LNCAP (cell line): Measurements from ENCODE around the gene RGS1.

Experiments used
- TF ChIP-seq, protein P1 (sequence below): fragments of 450-650 bp; IDR thresholded peaks from 2 replicates; pipeline ENCODE4 v1.5.1; 2017; ENCODE audit warnings: mild to moderate bottlenecking

RGS1 gene

DNA sequence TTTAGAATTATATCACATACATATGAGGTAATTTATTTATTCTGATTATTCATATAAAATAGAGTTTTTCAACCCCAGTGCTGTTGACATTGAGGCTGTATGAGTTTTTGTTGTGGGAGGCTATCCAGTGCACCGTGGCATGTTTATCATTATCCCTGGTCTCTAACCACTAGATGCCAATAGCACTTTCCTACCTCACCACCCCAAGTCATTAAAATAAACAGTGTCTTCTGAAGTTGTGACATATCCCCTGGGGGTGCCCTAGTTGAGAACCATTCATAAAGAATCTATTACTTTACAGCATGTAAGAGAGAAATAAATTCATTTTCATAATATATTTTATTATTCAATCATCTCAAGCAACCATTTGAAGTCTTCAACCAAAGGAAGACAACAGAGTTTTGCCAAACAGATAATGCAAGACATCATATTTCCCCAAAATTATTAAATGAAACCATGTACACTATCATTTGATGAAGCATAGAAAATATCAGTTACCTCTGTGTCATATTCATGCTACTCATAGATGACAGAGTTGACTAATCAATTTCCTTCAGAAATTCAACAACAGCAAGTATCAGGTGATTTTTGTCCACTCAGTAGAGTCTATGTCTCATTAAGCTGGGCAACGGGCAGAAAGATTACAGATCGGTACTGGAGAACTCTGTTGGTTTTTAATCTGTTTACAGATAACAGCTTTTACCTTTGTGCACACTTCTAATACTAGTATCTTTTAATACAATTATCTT lies 39.5 kb upstream of the RGS1 start:
- TF ChIP-seq, protein P1, sequence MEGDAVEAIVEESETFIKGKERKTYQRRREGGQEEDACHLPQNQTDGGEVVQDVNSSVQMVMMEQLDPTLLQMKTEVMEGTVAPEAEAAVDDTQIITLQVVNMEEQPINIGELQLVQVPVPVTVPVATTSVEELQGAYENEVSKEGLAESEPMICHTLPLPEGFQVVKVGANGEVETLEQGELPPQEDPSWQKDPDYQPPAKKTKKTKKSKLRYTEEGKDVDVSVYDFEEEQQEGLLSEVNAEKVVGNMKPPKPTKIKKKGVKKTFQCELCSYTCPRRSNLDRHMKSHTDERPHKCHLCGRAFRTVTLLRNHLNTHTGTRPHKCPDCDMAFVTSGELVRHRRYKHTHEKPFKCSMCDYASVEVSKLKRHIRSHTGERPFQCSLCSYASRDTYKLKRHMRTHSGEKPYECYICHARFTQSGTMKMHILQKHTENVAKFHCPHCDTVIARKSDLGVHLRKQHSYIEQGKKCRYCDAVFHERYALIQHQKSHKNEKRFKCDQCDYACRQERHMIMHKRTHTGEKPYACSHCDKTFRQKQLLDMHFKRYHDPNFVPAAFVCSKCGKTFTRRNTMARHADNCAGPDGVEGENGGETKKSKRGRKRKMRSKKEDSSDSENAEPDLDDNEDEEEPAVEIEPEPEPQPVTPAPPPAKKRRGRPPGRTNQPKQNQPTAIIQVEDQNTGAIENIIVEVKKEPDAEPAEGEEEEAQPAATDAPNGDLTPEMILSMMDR: no peak

DNA sequence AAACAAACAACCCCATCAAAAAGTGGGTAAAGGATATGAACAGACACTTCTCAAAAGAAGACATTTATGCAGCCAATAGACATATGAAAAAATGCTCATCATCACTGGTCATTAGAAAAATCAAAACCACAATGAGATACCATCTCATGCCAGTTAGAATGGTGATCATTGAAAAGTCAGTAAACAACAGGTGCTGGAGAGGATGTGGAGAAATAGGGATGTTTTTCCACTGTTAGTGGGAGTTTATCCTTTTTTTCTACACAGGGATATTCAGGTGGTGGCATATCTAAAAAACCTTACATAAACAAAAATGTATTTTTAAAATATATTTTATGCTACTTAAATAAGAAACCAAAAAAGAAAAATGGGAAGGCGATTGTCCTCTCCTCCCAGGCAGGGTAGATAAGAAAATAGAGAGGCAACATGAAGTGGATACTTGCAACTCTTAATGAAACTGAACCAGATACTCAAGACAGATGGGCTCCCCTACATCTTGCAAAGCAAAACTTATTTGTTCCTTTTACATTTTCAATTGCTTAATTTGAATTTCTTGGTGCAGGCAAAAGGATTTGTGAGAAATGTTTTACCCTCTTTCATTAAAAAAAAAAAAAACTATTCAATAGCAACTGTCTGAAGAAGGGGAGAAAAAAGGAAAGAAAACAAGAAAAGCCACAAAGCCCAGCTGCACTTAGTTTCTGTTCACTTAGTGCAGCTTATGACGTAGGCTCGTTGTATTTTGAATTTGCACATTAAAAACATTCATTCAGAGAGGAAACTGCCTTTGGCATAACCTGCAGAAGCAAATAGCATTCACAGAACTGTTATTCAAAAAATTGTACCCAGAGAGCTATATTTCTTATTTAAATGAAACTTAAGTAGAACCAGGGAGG lies 36.9 kb upstream of the RGS1 start:
- TF ChIP-seq, protein P1: no peak

DNA sequence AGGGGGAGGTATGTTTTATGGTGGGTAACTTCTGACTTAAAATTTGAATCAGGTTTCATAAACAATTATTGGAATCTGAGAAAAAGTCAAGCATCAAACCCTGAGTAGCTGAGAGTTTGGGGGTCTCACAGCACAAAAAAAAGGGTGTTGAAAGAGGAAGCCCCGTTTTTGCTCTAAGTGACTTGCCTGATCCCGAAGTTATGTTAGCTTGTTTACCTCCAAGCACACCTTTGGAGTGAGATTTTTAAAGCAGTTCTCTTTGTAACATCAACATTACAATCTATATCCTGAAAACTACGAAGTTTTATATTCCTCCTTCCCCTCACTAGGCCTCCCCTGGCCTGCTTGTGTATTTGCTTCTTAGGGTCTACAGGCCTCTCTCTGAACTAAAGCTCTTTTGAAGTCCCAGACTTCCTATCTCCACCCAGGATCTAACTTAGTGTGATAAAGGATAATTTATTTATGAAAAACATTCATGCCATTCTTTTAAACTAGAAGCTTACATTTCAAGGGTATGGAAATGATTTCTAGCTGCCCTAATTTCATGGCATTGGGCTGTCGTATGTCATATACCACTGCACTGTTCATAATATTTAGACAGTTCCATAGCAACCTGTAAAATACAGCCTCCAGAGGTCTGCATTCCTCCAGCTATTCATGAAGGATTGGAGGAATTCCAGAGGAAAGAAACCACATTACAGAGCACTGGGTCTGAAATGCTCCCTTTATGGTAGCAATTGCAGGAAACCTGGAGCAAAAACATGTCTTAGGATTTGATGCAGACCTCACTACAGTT lies 36.1 kb upstream of the RGS1 start:
- TF ChIP-seq, protein P1: no peak

DNA sequence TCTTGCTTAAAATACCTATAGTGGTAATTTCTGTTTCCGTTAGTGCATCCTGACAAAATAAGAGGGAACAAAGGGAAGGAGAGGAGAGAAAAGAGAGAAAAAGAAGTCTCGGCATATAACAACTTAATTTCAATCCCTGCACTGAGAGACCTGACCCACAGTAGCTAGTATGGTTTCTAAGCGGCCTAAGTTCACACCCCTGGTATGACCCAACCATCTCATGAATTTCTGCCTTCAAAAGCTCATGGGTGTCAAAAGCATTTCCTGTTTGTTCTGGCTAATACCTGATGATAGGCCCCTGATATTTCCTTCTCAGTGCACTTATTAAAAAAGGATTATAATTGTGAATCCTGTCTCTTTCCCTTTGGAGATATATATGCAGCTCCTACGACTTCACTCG lies 32.1 kb upstream of the RGS1 start:
- TF ChIP-seq, protein P1: no peak

DNA sequence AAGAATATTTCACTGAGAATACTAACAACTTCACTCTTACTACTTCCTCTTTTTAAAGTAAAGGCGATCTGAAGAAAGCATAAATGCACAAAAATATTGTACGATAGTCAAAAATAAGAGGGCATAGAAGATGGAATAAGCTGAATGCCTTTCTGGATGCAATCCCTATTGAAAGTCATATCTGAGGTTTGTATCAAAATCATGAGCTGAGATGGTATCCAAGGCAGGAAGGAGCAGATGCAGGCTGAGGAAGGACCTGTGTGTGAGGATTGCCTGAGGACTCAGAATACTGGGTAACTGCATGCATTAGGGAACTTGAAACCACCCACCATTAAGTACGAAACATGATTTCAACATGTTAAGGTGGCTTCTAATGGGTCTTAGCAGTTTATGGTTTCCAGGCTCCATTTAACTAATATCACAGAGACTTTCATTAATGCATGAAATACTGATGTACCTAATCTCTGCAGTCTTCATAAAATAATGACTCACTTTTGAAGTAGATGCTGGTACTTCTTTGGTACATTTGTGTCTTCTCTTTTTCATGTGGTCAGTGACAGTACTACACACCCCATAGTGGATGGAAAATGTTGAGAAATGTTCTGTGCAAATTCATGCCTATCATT lies 29.6 kb upstream of the RGS1 start:
- TF ChIP-seq, protein P1: no peak

DNA sequence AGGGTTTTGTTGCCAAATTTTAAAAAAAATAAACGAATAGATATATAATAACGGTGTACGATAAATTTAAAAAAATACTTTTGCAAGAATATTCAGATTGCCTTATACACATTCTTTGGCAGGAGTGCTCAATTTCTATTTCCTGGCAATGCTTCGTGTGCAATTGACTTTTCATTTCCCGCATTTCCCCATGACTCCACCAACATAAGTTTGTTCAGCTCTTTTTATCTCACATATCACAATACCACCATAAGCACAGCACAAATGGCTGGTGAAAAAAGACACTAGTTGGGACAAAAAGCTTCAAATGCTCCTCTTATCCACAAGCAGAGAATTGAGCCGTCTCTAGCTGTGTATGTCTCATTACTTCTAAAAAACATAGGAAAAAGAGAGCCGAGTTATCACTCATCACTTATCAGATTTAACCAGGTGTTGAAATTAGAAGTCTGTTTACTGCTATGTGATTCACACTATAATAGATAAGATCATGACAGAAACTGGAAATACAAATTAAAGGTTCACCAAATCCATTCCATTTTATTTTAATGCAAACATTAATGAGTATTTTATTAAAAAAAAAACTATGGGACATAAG lies 28.9 kb upstream of the RGS1 start:
- TF ChIP-seq, protein P1: no peak
